ENCODE data around the gene CPM. TPM values are rescaled to one million over a fixed set of nuclear protein-coding genes. Genes with fewer than 3 reads are reported as not detected.
A peak's percentile ranks its signal among the peaks of the same experiment; 100 is the strongest.
"Not testable (repeated sequence)": the region's sequence is repeated elsewhere in the genome, so short reads cannot be mapped to it uniquely, and the experiment has no call there.

The CPM gene
- total RNA-seq, 1 donor from 2014 or later: 3.6 TPM

- Mint-ChIP-seq H3K4me1 (ENCODE audit: unreplicated experiment) (peaks cover 20% of the 10 kb centered on the region), H3K9me3 (ENCODE audit: unreplicated experiment) (no peaks in the 10 kb centered on the region), H3K27me3 (ENCODE audit: unreplicated experiment) (peaks cover 6% of the 10 kb centered on the region), H3K27ac (ENCODE audit: unreplicated experiment) (no peak overlapping the region), H3K36me3 (ENCODE audit: low read depth, unreplicated experiment) (peaks cover 18% of the 10 kb centered on the region), H3K4me3 (ENCODE audit: unreplicated experiment) (no peak overlapping the region)
- no peak for TF ChIP-seq CTCF (IDR thresholded peaks at IDR 0.05; ENCODE audit: unreplicated experiment)
- no peak for DNase-seq (ENCODE audit: low spot score)
Observed at GRCh38 chr12:68812553-68813241, 120.3 kb downstream of the CPM start.

- peaks cover 20% of the 10 kb centered on the region for H3K4me1 Mint-ChIP-seq (ENCODE audit: unreplicated experiment)
- H3K36me3 Mint-ChIP-seq (ENCODE audit: low read depth, unreplicated experiment): peaks cover 18% of the 10 kb centered on the region
- H3K27ac Mint-ChIP-seq (ENCODE audit: unreplicated experiment); H3K4me3 Mint-ChIP-seq (ENCODE audit: unreplicated experiment); DNase-seq (ENCODE audit: low spot score); H3K27me3 Mint-ChIP-seq (ENCODE audit: unreplicated experiment); H3K9me3 Mint-ChIP-seq (ENCODE audit: unreplicated experiment): not testable (repeated sequence)
Observed at GRCh38 chr12:68811573-68811972, 121.4 kb downstream of the CPM start.

- H3K27ac Mint-ChIP-seq (ENCODE audit: unreplicated experiment); H3K9me3 Mint-ChIP-seq (ENCODE audit: unreplicated experiment); DNase-seq (ENCODE audit: low spot score): not testable (repeated sequence)
- Mint-ChIP-seq H3K27me3 (ENCODE audit: unreplicated experiment) (peaks cover 10% of the 10 kb centered on the region), H3K4me3 (ENCODE audit: unreplicated experiment) (peak overlapping the region; percentile 98), H3K36me3 (ENCODE audit: low read depth, unreplicated experiment) (peaks cover 15% of the 10 kb centered on the region), H3K4me1 (ENCODE audit: unreplicated experiment) (peaks cover 21% of the 10 kb centered on the region)
Observed at GRCh38 chr12:68810027-68810389, 123.0 kb downstream of the CPM start.

- H3K27me3 Mint-ChIP-seq (ENCODE audit: unreplicated experiment): peaks cover 10% of the 10 kb centered on the region
- no peak for TF ChIP-seq CTCF (IDR thresholded peaks at IDR 0.05; ENCODE audit: unreplicated experiment)
- peak overlapping the region; percentile 88 for H3K27ac Mint-ChIP-seq (ENCODE audit: unreplicated experiment)
- H3K36me3 Mint-ChIP-seq (ENCODE audit: low read depth, unreplicated experiment): peaks cover 13% of the 10 kb centered on the region
- H3K9me3 Mint-ChIP-seq (ENCODE audit: unreplicated experiment): no peaks in the 10 kb centered on the region
- H3K4me1 Mint-ChIP-seq (ENCODE audit: unreplicated experiment): peaks cover 17% of the 10 kb centered on the region
- peak overlapping the region; percentile 98 for H3K4me3 Mint-ChIP-seq (ENCODE audit: unreplicated experiment)
- no peak for DNase-seq (ENCODE audit: low spot score)
Observed at GRCh38 chr12:68809190-68810026, 123.6 kb downstream of the CPM start.

- DNase-seq (ENCODE audit: low spot score): peak; percentile 68
- Mint-ChIP-seq H3K27ac (ENCODE audit: unreplicated experiment) (peak overlapping the region; percentile 88), H3K9me3 (ENCODE audit: unreplicated experiment) (no peaks in the 10 kb centered on the region), H3K4me1 (ENCODE audit: unreplicated experiment) (peaks cover 16% of the 10 kb centered on the region), H3K36me3 (ENCODE audit: low read depth, unreplicated experiment) (peaks cover 13% of the 10 kb centered on the region), H3K4me3 (ENCODE audit: unreplicated experiment) (peak overlapping the region; percentile 98), H3K27me3 (ENCODE audit: unreplicated experiment) (peaks cover 10% of the 10 kb centered on the region)
- TF ChIP-seq CTCF (IDR thresholded peaks at IDR 0.05; ENCODE audit: unreplicated experiment): no peak
Observed at GRCh38 chr12:68808388-68809189, 124.4 kb downstream of the CPM start.
